Measurements from ENCODE around the gene PITPNB.

The PITPNB gene

GRCh38 chr22:27827604-27828587, 91.2 kb downstream of the PITPNB start:
- DNase-seq = no peak

DNA sequence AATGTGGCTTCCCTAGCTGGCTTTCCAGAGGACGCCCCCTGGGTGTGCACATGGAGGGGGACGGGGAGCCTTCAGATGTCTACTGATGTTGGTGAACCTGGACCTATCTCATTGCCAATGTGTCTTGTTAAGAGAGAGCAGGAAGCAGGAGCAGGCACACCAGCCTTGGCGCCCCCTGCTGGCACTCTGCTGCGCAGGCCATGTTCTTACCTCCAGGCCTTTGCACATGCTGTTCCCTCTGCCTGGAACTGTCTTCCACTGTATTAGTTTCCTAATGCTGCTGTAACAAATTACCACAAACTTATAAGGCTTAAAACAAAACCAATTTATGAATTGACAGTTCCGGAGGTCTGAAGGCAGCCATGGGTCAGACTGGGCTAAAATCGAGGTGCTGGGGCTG, 93.9 kb downstream of the PITPNB start:
- no peak for DNase-seq

- DNase-seq = no peak
Measured at GRCh38 chr22:27823221-27823620, 95.8 kb downstream of the PITPNB start.

DNA sequence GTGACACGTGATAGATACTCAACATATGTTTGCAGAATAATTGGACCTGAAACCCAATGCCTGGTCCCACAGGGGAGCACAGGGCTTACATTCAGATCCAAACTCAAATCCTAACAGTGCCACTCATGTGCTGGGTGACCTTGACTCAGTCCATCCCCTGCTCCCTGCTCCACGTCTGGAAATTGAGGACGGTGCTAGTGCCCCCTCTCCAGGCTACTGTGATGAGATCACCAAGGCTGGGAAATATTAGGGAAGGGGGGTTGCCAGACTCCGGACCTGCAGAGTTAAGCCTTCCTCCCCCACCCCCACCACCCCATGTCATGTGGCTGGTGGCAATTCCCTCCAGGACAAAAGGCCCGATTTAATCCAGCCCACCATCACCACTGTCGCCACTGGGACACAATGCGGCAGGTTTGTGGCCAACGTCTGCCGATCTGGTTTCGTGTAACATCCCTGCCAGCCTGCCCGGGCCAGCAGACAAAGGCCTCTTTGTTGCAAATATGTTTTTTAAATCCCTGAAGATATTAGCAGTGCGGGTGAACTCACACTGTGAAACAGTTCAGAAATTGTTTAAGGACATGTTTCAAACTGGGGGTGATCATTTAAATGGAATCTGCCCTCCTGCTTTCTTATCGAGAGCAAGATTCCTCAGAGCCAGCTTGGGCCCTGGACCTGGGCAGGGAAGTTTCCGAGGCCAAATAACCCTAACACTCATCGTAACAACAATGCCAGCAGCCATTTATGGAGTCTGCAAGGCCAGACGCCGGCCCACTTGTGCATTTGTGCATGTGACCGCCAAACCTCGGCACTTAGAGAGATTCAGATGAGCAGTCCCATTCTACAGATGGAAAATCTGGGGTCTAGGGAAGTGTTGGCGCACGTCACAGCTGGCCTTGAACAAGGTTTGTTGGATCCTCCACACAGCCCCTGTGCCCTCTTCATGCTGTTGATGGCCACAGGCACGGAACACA, 97.9 kb downstream of the PITPNB start:
- DNase-seq = no peak

- DNase-seq = no peak
Measured at GRCh38 chr22:27816552-27816951, 102.5 kb downstream of the PITPNB start.

GRCh38 chr22:27815826-27816530, 103.1 kb downstream of the PITPNB start:
- no peak for DNase-seq

GRCh38 chr22:27814993-27815392, 104.1 kb downstream of the PITPNB start:
- no peak for DNase-seq

GRCh38 chr22:27811778-27812177, 107.3 kb downstream of the PITPNB start:
- no peak for DNase-seq

DNA sequence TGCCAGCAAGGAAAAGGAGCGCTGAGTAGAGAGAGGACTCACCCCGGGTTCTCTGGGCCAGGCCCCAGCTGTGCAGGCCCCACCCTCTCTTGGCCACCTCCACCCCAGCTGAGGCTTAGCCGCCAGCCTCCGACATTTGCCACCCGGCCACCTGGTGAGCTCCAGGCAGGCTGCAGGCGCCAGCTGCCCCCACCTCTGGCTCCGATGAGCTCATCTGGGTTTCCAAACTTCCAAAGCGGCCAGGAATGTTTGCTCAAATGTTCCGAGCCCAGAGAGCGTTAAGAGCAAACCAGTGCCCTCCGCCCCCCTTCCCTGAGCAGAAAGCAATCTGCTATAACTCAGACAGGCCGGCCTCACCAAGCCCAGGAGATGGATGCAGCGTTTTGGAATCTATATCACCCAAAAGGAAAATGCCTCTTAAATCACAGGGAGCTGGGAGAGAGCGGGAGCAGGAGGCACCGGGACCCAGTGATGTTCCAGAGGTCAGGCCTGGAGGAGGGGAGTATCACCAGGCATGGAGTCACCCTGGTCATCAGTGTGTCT, 108.4 kb downstream of the PITPNB start:
- DNase-seq = peak; percentile 11

DNA sequence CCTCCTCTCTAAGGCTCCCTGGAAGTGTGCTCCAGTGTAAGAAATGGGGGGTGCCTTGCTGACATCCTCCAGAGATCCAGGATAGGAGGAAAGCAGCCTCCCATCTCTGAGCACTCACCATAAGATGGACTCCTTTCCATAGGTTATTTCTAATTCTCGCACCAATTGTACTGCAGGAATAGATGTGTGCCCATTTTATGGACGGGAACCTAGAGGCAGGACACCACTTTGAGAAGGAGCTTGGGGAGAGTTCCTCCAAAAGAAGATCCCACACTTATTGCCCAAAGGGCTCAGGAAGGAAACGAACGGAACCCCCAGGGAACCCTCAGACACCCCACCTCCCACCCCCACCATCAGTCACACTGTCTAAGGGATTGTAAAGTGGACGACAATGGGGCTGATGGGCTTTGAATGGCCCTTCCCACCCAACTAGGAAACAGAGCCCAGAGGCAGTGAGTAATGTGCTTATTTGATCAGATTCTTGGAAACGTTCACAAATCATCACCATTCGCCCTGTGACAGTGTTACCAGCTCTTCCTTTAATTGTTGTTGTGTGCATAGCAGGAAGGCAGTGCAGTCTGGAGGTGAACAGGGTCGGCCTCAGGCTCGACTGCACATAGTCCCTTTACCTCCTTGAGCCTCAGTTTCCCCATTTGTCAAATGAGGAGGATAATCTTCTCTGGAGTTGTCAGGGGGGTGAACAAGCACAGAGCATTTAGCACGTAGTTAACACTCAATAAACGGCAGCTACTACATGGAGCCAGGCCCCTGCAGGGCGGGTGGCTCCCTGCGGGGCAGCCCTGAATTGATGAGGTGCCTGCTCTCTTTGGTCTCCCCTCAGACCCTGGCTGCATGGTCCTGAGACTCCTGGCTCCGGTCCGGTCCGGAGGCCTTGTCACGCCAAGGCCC, 109.1 kb downstream of the PITPNB start:
- no peak for DNase-seq

DNA sequence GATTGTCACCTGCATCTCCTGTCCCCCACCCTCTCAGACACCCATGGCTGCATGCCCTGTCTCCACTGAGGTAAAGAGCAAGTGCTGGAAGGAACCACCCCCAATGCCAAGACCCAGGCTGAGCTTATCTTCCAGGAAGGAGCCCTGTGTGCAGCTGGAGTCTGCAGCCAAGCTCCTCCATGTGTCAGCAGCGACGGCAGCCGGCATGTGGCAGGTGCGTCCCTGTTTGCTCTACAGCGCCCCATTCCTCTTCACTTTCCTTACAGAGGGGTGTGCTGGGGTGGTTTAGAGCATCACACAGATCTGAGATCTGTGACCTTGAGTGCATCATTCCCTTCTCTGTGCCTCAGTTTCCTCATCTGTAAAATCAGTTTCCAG, 109.8 kb downstream of the PITPNB start:
- no peak for DNase-seq

GRCh38 chr22:27808451-27809225, 110.4 kb downstream of the PITPNB start:
- no peak for DNase-seq

DNA sequence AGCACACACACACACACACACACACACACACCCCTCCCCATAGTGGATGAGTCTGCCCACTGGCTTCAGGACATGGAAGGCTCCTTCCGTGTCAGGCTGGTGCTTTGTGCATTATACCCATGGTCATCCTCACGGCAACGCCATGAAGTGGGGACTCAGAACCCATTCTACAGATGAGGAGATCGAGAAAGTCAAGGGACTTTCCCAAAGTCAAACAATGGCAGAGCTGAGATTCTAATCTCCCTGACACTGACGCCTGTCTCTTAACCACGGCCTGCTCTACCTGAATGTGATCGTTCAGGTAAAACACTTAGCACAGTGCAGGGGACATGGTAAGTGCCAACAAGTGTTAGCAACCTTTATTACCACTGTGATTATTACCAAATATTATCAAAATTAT, 113.2 kb downstream of the PITPNB start:
- no peak for DNase-seq

DNA sequence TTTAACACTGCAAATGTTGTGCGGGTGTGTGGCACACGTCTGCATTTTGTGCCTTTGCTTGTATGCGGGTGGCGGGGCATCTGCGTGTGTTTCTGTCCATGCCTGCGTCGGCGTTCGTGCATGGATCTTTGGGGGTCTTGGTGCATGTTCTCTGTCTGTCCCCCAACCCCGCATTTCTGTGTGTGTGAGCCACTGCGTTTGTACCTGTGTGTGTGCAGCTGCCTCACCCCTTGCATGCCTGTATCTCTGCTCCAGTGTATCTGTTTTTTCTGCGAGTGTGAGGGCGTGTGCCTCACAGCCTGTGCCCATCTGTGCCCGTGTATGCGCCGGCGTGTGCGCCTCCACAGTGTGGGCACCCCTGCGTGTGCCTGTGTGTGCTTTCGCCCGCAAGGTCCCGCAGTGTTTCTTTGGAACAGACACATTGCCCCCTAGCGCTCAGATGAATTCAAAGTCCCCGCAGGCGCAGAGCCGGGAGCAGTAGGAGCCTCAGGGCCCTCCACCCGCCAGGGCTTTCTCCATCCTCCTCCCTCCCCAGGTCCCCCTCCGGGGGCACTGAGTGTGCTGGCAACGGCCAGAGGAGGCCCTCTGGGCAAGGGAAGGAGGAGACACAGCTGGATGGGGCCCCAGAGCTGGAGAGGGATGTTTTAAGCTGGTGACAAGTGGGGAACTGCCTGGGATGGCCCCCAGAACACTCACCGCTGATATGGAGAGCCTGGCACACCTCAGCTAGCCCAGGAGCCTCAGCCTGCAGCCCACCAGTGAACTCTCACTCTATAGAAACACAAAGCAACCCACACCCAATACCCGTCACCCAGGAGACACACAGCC, 114.4 kb downstream of the PITPNB start:
- peak; percentile 54 for DNase-seq

- DNase-seq = no peak
Measured at GRCh38 chr22:27803841-27804415, 115.1 kb downstream of the PITPNB start.

DNA sequence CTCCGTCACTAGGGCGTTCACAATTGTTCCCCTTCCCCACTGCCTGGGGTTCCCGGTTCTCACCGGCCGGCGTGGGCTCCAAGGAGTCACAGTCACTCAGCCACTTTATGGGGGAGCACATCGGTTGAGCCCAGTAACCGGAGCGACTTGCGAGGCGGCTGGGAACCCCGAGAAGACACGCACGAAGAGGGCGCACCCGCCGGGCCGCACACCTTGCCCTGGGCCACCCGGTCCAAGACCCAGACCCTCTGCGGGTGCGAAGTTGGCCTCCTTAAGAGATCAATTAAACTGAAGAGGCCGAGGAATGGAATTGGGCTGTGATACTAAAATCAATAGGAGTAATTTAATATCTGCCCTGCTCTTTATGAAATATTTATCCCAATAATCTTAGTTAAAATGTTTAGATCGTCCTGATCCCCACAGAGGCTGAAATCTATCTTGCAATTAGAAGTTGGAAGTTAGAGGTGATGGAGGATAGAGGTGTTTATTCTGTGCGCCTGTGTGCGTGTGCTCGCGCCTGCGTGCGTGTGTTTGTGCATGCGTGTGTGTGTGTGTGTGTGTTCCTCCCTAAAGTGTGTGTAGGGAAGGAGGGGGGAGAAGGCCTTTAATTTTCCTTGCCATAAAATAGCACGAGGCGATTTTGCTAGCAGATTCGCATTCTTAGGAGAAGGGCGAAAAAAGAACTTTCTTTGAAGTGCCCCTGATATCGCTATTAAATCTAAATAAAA, 116.5 kb downstream of the PITPNB start:
- DNase-seq = no peak

All from T1000 (cell line).